ENCODE data around the gene TMEM11.

- no peak for TF ChIP-seq CTCF (IDR thresholded peaks at IDR 0.05; ENCODE audit: low read depth, low read length, poor library complexity, severe bottlenecking)
- TF ChIP-seq EZH2phosphoT487 (IDR thresholded peaks at IDR 0.05; ENCODE audit: borderline replicate concordance, low read length): no peak
These were observed 13.2 kb downstream of the TMEM11 start for GRCh38 chr17:21200590-21201297.
